ENCODE data around the gene CDK14.

DNA sequence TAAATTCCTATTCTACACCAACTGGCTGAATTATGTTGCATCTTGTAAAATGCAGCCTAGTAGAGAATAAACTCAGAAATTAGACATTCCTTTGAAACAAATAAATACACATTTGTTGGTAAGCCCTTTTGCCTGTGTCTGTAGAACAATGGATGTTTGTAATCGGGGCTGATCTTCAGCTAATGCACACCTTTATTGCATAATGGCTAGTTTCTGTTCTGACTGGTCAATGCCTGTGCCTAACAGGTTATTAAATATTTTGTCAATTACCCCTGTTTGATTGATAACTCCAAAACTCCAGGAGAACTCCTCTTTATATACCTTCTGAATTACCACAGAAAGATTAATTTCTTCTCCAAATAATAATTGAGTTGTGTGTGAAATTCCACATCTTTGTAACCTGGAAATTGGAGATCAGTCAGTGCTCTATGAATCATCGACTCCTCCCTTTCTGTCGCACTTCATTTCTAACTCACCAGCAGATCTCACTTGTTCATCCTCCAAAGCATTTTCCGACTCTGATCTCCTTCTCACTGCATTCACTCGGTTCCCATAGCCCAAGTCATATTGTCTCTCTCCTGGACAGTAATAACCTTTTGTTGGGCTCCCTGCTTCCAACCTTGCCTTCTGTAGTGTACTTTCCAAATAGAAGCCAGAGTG lies 472.1 kb downstream of the CDK14 start:
- TF ChIP-seq CTCF (IDR thresholded peaks at IDR 0.05) (no peak), POLR2A (IDR thresholded peaks at IDR 0.05) (no peak)
